ENCODE results near the gene DACT3.
"Not testable (repeated sequence)": the region's sequence is repeated elsewhere in the genome, so short reads cannot be mapped to it uniquely, and the experiment has no call there.

Gene DACT3

GRCh38 chr19:46633130-46633529 is 27.9 kb downstream of the DACT3 start:
- DNase-seq = no peak

GRCh38 chr19:46631481-46631880 is 29.5 kb downstream of the DACT3 start:
- no peak for DNase-seq

GRCh38 chr19:46630586-46631205 is 30.3 kb downstream of the DACT3 start:
- DNase-seq = no peak

- no peak for DNase-seq
These were observed 31.4 kb downstream of the DACT3 start for GRCh38 chr19:46629546-46630025.

GRCh38 chr19:46628970-46629369 is 32.0 kb downstream of the DACT3 start:
- DNase-seq = not testable (repeated sequence)

GRCh38 chr19:46626446-46626845 is 34.5 kb downstream of the DACT3 start:
- DNase-seq = no peak

GRCh38 chr19:46625731-46626130 is 35.3 kb downstream of the DACT3 start:
- DNase-seq = no peak

GRCh38 chr19:46624958-46625661 is 35.9 kb downstream of the DACT3 start, which contains the start of gene PTGIR:
PTGIR (minus strand) TSS chr19:46625089; CDS start chr19:46624225, 864 bp downstream.
- no peak for DNase-seq

- no peak for DNase-seq
These were observed 37.0 kb downstream of the DACT3 start for GRCh38 chr19:46623915-46624502.

GRCh38 chr19:46622118-46622446 is 38.9 kb downstream of the DACT3 start:
- DNase-seq = no peak

GRCh38 chr19:46621191-46622117 is 39.5 kb downstream of the DACT3 start:
- DNase-seq = no peak

GRCh38 chr19:46620716-46621115 is 40.3 kb downstream of the DACT3 start:
- DNase-seq = no peak

GRCh38 chr19:46620267-46620666 is 40.7 kb downstream of the DACT3 start:
- no peak for DNase-seq

GRCh38 chr19:46618670-46619231 is 42.2 kb downstream of the DACT3 start:
- DNase-seq = no peak

GRCh38 chr19:46617601-46618000 is 43.4 kb downstream of the DACT3 start:
- no peak for DNase-seq

- DNase-seq = no peak
These were observed 44.2 kb downstream of the DACT3 start for GRCh38 chr19:46616631-46617322.

- no peak for DNase-seq
These were observed 45.0 kb downstream of the DACT3 start for GRCh38 chr19:46615966-46616365.

- peak; percentile 66 for DNase-seq
These were observed 46.8 kb downstream of the DACT3 start for GRCh38 chr19:46614114-46614722.

GRCh38 chr19:46613525-46613924 is 47.5 kb downstream of the DACT3 start:
- no peak for DNase-seq

GRCh38 chr19:46611776-46612175 is 49.2 kb downstream of the DACT3 start:
- DNase-seq = no peak

Measured in activated effector memory CD4-positive, alpha-beta T cell treated with Interleukin-2 at 50 U/mL for 16 hours (primary cell).